ENCODE data around the gene EGLN1. TPM values are rescaled to one million over a fixed set of nuclear protein-coding genes. Genes with fewer than 3 reads are reported as not detected.

EGLN1 gene
- total RNA-seq, 1 experiment from 2014 or later = 37.4 TPM

- peak; percentile 67 for DNase-seq (ENCODE audit: low read depth)
These were observed 529 bp downstream of the EGLN1 start for GRCh38 chr1:231421546-231421970.

GRCh38 chr1:231420959-231421545 is 1.0 kb downstream of the EGLN1 start:
- peak; percentile 64 for DNase-seq (ENCODE audit: low read depth)

- peak; percentile 27 for DNase-seq (ENCODE audit: low read depth)
These were observed 1.7 kb downstream of the EGLN1 start for GRCh38 chr1:231420299-231420958.

- no peak for DNase-seq (ENCODE audit: low read depth)
These were observed 2.3 kb downstream of the EGLN1 start for GRCh38 chr1:231419738-231420298.

GRCh38 chr1:231419147-231419546 is 2.9 kb downstream of the EGLN1 start:
- no peak for DNase-seq (ENCODE audit: low read depth)

- no peak for DNase-seq (ENCODE audit: low read depth)
These were observed 3.4 kb downstream of the EGLN1 start for GRCh38 chr1:231418741-231419107.

- no peak for DNase-seq (ENCODE audit: low read depth)
These were observed 3.9 kb downstream of the EGLN1 start for GRCh38 chr1:231418101-231418740.

- no peak for DNase-seq (ENCODE audit: low read depth)
These were observed 4.6 kb downstream of the EGLN1 start for GRCh38 chr1:231417513-231417912.

GRCh38 chr1:231416901-231417300 is 5.2 kb downstream of the EGLN1 start:
- DNase-seq (ENCODE audit: low read depth) = no peak

- no peak for DNase-seq (ENCODE audit: low read depth)
These were observed 7.0 kb downstream of the EGLN1 start for GRCh38 chr1:231415018-231415583.

GRCh38 chr1:231414260-231415016 is 7.6 kb downstream of the EGLN1 start:
- DNase-seq (ENCODE audit: low read depth) = no peak

GRCh38 chr1:231413749-231414082 is 8.4 kb downstream of the EGLN1 start:
- no peak for DNase-seq (ENCODE audit: low read depth)

GRCh38 chr1:231411036-231411531 is 11.0 kb downstream of the EGLN1 start:
- no peak for DNase-seq (ENCODE audit: low read depth)

- DNase-seq (ENCODE audit: low read depth) = no peak
These were observed 12.0 kb downstream of the EGLN1 start for GRCh38 chr1:231410036-231410612.

GRCh38 chr1:231408528-231409094 is 13.5 kb downstream of the EGLN1 start:
- DNase-seq (ENCODE audit: low read depth) = no peak

- peak; percentile 35 for DNase-seq (ENCODE audit: low read depth)
These were observed 14.3 kb downstream of the EGLN1 start for GRCh38 chr1:231407547-231408396.

GRCh38 chr1:231407049-231407448 is 15.0 kb downstream of the EGLN1 start:
- DNase-seq (ENCODE audit: low read depth) = no peak

- DNase-seq (ENCODE audit: low read depth) = no peak
These were observed 17.8 kb downstream of the EGLN1 start for GRCh38 chr1:231404318-231404717.

- no peak for DNase-seq (ENCODE audit: low read depth)
These were observed 20.6 kb downstream of the EGLN1 start for GRCh38 chr1:231401478-231401877.

Measured in Daoy (cell line).